ENCODE data around the gene DPAGT1.
"Not testable (repeated sequence)": the region's sequence is repeated elsewhere in the genome, so short reads cannot be mapped to it uniquely, and the experiment has no call there.

DPAGT1 gene

DNA sequence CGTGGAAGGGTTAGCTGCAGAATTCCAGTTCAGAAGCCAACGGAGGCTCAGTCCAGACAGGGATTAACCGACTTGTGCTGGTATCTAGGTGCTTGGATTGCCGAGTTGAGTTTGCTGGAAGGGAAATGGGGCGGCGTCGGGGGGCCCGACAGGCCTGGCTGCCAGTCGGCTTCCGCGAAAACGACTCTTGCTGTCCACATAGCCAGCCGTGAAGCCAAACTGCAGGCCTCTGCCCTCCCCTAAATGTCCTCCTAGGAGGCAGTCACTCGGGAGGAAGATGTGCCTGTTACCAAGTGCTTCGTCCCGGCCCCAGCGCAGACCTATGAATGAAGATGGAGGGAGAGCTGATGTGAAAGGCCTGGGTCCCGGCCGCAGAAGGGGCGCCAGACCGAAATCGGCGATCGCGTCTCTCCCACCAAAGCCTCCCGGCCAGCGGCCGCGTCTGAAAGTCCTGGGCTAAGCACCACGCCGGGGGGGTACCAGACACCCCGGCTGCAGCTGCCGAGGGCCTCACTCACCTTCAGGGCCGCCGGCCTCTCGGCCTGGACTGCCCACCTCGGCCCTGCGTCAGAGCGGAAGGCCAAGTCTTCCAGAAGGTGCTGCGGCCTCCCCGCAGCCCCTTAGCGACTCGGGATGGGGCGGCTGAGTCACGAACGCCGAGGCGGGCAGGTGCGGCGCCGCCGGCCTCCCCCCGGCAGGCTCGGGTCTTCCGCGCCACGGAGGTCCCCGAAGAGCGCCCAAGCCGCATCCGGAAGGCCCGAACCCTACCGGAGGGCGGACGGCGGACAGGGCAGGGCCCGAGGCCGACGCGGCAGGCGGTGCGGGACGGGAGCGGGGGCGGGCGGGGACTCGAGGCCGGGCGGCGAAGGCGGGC lies 7.5 kb downstream of the DPAGT1 start:
- no peak for DNase-seq (ENCODE audit: low read depth)

DNA sequence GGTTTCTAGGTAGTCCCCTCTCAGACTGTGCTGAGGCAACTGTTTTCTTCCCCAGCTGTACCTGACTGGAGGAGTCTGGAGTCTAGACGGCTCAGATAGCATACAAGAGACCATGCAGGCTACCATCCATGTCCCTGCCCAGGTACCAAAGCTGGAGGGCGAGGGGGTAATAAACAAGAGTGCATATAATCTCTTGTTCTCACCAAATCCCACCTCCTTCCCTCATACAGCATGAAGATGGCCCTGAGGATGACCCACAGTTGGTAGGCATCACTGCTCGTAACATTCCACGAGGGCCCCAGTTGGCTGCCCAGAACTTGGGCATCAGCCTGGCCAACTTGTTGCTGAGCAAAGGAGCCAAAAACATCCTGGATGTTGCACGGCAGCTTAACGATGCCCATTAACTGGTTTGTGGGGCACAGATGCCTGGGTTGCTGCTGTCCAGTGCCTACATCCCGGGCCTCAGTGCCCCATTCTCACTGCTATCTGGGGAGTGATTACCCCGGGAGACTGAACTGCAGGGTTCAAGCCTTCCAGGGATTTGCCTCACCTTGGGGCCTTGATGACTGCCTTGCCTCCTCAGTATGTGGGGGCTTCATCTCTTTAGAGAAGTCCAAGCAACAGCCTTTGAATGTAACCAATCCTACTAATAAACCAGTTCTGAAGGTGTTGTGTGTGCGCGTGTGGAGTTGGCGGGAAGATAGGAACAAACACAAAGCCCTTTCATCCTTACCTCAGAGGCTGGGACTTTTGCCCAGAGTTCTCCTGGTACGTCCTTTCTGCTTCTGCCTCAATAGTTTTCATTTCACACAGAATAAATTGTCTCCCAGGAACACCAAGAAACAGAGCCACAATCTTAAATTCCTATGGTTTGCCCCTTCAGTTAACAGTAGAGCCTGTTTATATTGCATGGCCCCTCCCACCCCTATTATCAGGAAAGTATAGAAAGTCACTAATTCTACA lies 8.5 kb downstream of the DPAGT1 start:
- no peak for DNase-seq (ENCODE audit: low read depth)

DNA sequence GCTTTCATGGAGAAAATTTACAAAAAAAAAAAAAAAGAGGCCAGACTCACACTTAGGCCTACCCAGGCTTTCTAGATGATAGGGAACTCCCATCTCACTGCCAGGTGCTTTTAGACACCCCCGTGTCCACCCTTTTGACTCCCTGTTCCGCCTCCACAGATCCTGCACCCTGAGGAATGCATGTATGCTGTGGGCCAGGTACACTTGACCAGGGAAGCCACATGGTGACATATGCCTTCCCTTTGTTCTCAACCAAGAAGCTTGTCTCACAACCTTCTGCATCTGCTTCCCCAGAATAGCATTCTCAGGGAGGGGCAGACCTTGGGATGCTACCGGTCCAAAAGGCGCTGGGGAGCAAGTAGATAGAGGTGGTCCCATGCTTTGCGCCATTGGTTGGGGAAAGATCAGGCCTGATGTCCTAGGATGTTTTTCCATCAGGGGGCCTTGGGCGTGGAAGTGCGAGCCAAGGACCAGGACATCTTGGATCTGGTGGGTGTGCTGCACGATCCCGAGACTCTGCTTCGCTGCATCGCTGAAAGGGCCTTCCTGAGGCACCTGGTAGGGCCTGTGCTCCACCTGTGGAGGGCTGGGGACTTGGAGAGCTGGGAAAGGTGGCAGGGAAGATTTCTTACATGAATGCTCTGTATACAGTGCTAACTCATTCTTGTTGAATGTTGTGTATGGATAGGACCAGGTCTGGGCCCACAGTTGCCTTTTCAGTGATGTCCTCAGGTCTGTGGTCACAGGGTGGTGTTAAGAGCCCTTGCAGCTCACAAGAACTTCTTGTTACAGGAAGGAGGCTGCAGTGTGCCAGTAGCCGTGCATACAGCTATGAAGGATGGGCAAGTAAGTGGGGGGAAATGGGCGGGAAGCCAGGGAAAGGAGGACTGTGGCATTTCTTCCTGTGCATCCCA lies 9.4 kb downstream of the DPAGT1 start:
- no peak for DNase-seq (ENCODE audit: low read depth)

DNA sequence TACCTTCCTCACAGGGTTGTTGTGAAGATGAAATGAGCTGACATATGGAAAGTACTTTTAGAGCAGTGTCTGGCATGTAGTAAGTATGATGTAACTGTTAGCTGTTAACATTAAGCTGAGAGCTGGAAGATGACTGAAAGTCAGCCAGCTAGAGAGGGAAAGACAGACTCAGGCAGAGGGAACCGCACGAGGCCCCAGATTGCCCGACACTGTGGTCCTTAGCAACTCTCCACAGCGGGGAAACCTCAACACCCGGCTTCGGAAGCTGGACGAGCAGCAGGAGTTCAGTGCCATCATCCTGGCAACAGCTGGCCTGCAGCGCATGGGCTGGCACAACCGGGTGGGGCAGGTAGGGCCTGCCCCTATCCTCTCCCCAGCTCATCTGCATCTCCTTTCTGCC lies 10.5 kb downstream of the DPAGT1 start:
- no peak for DNase-seq (ENCODE audit: low read depth)

DNA sequence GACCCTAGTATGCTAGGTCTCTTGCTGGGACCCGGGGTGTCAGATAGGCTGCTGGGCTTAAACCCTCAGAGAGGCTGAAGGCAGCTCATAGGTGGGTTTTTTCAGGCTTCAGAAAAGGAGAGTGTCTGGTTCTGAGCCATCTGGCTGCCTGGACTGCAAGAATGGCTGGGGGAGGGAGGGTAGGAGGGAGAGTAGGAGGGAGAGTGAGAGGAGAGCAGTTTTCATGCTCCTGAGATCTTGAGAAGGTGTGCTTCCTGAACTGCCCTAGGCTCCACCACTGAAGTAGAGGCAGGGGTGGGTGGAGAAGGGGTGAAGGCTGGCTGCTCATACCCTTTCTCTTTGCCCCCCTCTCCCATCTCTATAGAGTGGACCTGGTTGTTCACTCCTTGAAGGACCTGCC lies 12.3 kb downstream of the DPAGT1 start:
- no peak for DNase-seq (ENCODE audit: low read depth)

DNA sequence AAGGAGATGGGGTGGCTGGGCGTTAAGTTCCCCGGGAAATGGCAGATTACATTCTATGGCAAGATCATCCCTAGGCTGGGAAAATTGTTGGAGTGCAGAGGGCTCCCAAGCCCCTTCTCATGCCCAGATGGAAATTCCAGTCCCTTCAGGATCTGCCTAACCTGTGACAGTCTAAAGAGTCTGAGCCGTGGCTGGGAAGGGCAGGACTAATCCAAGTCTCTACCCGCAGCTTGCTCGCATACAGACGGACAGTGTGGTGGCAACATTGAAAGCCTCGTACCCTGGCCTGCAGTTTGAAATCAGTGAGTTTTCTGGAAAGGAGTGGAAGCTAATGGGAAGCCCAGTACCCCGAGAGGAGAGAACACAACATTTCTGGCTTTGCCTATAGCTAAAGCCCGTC lies 13.2 kb downstream of the DPAGT1 start:
- no peak for DNase-seq (ENCODE audit: low read depth)

DNA sequence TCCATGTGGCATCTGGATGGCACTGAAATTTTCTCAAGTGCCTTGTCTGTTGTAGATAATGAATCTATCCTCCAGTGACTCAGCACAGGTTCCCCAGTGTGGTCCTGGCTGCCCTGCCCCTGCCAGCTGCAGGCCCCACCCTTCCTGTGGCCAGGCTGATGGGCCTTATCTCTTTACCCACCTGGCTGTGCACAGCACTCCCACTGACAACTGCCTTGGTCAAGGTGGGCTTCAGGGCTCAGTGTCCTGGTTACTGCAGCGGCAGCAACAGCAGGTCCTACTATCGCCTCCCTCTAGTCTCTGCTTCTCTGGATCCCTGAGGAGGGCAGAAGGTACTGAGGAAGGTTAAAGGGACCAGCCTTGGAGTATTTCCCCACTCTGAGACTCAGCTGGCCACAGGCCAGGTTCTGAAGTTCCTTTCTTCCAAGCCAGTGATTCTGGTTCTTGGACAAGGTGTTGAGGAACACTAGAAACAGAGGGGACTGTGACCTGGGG lies 13.9 kb downstream of the DPAGT1 start:
- DNase-seq (ENCODE audit: low read depth) = no peak

DNA sequence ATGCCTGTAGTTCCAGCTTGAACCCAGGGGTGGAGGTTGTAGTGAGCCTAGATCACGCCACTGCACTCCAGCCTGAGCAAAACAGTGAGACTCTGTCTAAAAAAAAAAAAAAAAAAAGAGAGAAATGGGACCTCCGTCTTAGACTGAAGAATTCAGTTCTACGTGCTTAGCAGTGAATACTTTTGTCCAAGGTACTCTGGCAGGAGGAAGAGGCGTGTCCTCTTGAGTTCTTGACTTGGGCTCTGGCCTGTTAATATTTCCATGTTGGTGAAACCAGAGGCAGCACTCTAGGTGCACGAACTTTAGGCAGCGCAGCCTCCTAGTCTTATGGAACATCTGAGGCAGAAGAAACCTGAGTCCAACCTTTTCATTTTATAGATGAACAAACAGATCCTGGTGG lies 14.5 kb downstream of the DPAGT1 start:
- DNase-seq (ENCODE audit: low read depth) = no peak

DNA sequence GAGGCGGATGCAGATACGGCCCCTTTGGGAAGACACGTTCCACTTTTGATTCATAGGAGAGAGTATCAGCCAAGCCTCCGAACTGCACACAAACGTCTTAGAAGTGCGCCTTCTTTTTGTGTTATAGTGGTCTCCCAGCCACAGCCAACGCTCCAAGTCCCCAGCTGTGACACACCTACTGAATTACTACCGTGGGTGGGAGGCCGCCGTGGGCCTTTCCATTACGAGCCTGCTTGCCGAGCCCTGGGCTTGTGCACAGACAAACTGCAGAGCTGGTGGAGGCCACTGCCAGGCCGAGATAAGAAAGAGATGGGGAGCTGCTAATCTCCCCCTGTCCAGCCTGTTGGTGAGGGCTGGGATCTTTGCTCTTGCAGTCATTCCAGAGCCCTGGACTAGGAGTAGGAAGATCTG lies 16.2 kb downstream of the DPAGT1 start:
- no peak for DNase-seq (ENCODE audit: low read depth)

DNA sequence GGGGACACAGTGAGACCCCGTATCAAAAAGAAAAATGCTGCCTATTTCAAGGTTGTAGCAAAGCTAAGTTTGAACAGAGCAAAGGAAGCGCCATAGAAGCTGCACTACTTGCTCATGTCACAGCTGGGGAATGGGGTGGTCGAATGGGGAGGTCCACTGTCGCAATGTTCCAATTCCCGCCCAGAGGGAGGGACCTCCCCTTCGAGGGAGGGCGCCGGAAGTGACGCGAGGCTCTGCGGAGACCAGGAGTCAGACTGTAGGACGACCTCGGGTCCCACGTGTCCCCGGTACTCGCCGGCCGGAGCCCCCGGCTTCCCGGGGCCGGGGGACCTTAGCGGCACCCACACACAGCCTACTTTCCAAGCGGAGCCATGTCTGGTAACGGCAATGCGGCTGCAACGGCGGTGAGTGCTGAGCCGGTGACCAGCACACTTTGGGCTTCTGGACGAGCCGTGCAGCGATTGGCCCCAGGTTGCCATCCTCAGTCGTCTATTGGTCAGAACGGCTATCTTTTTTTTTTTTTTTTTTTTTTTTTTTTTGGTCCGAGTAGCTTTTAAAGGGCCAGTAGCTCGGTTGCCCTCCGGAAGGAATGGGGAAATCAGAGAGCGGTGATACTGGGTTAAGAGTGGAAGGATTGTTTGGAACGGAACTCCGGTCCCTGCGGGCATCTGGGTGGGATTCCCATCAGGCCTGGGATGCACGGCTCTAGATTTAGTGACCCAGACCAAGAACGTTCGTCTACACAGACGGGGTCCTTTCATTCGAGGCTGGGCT lies 16.8 kb downstream of the DPAGT1 start, which contains the start of gene HMBS:
TSS of gene HMBS (plus strand) at position 219 of the 774 bp plus-strand sequence. CDS start at position 372, 153 bp downstream.
- DNase-seq (ENCODE audit: low read depth) = peak; percentile 79

DNA sequence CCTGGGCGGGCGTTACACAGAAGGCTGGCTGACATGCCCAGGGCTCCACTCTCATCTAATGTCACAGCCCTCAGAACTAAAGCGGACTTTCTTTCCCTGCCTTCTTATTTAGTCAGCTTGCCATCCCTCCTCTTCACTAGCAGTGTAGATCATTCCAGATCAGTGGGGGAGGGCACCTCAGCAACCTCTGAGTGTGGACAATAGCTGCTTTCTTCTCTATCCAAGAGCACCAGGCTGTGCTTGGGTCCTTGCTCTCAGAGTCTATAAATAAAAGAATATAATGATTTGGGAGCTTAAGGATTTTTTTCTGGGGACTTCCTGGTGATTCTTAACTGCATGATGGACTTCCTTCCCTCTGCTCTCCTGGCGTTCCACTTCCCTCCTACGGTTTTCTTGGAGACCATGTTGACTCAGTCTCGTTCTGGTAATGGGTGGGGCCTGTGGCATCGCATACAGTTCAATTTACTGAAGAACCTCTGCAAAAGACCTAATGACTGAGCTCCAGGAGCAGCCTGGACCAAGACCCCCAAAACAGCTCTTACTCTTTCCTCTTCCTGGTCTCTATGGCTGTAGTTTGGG lies 19.9 kb downstream of the DPAGT1 start:
- no peak for DNase-seq (ENCODE audit: low read depth)

DNA sequence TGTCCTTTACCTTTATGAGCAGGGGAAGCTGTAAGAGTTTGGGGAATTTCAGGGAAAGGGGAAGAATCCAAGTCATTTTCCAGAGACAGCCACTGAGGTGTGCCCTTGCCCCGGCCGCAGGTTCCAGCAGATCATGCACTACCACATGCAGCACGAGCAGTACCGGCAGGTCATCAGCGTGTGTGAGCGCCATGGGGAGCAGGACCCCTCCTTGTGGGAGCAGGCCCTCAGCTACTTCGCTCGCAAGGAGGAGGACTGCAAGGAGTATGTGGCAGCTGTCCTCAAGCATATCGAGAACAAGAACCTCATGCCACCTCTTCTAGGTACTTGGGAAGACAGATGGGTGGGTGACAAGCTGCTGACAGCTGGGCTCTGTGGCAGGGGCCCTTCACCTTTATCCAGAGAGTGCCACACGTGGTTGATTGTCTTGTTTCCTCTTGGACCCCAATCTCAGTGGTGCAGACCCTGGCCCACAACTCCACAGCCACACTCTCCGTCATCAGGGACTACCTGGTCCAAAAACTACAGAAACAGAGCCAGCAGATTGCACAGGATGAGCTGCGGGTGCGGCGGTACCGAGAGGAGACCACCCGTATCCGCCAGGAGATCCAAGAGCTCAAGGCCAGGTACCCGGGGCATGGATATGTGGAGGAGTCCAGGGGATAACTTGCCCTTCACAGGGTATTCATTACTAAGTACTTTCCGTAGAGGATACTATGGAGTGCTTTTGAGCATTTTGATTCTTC lies 22.8 kb downstream of the DPAGT1 start:
- no peak for DNase-seq (ENCODE audit: low read depth)

DNA sequence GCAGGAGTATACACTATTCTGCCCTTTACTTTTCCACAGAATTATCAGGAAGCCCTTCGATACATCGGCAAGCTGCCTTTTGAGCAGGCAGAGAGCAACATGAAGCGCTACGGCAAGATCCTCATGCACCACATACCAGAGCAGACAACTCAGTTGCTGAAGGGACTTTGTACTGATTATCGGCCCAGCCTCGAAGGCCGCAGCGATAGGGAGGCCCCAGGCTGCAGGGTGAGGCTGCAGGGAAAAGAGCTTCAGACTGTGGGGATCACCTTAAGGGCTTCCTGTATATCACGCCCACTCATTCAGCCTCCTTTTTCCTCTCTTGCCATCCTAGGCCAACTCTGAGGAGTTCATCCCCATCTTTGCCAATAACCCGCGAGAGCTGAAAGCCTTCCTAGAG lies 23.8 kb downstream of the DPAGT1 start:
- DNase-seq (ENCODE audit: low read depth) = no peak

DNA sequence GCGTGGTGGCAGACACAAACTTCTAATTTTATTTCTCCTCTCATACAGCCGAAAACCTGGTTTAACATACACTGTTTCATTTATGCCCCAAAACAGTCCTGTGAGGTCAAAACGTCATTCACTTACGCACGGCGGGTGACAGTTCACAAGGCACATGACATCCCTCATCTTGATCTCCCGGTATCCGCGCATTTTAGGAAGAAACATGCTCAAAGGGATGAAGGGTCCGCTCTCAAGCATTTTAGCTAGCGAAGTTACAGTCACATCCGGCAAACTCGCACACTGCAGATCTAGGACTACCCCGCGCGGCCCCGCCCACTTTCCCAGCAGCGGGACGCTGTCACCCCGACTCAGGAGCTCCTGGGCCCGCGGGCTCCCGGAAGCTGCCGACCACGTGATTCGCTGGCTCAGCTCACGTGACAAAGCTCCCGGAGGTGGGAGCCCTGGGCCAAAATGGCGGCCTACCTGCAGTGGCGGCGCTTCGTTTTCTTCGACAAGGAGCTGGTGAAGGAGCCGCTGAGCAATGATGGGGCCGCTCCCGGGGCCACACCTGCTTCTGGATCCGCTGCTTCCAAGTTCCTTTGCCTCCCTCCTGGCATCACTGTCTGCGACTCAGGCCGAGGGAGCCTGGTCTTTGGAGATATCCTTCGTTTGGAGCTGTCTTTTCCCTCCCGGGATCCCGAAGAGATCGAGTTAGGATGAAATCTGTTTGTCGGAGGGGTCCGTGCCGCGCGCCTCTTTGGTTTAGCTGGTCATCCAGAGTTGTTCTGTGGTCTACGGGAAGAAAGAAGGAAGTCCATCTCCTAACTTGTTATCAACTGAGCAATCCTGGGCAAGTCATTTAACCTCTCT lies 34.1 kb downstream of the DPAGT1 start, which contains the start of gene VPS11:
TSS of gene VPS11 (plus strand) at position 448 of the 852 bp plus-strand sequence. CDS start at position 454, 6 bp downstream.
- peak; percentile 92 for DNase-seq (ENCODE audit: low read depth)

DNA sequence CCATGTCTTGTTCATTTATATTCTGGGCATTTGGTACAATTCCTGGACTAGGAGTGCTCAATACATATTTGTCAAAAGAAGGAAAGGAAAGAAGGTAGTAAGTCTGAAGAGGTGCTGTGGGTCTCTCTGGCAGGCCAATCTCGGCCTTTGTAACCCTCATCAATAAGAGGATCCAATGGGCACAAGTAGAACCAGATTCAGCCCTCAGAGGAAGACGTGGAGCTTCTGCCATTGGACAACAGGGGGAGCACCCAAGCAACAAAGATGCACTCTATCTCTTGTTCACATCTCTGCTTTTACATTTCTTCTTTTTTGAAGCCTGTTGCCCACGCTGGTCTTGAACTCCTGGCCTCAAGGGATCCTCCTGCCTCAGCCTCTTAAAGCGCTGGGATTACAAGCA lies 36.3 kb downstream of the DPAGT1 start:
- DNase-seq (ENCODE audit: low read depth) = no peak

DNA sequence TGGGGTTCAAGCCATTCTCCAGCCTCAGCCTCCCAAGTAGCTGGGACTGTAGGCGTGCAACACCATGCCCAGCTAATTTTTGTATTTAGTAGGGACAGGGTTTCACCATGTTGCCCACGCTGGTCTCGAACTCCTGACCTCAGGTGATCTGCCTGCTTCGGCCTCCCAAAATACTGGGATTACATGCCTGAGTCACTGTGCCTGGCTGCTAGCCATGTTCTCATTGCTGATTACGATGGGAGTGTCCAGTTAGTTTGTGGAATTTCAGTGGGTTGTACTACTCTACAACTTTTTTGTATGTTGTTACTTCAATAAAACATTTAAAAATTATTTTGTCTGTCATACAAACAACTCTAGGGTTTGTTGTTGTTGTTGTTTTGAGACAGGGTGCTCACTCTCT lies 38.9 kb downstream of the DPAGT1 start:
- no peak for DNase-seq (ENCODE audit: low read depth)

DNA sequence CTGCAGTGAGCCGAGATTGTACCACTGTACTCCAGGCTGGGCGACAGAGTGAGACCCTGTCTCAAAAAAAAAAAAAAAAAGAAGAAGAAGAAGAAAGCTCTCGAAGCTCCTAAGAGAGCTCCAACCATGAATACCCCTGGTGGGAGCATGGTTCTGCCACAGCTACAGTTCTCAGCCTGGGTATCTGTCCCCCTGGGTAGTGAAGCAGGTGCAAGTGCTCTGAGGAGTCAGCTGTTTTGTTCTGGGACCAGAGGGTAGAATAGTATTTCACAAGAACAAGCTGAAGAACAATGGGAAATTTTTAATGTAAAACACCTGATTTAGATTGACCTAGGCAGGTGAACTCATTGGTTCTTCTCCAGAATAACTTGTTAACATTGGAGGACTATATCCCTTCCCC lies 40.4 kb downstream of the DPAGT1 start:
- no peak for DNase-seq (ENCODE audit: low read depth)

DNA sequence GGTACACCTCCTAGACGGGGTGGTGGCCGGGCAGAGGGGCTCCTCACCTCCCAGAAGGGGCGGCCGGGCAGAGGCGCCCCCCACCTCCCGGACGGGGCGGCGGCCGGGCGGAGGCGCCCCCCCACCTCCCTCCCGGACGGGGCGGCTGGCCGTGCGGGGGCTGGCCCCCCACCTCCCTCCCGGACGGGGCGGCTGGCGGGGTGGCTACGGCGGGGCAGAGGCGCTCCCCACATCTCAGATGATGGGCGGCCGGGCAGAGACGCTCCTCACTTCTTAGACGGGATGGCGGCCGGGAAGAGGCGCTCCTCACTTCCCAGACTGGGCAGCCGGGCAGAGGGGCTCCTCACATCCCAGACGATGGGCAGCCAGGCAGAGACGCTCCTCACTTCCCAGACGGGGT lies 42.5 kb downstream of the DPAGT1 start:
- DNase-seq (ENCODE audit: low read depth) = not testable (repeated sequence)
